ENCODE results near the gene LAMC2. TPM values are rescaled to one million over a fixed set of nuclear protein-coding genes. Genes with fewer than 3 reads are reported as not detected.

The LAMC2 gene
- total RNA-seq, 1 donor from 2014 or later, result not detected

- no peak for ATAC-seq (ENCODE audit: low read depth)
- H3K4me1 Mint-ChIP-seq, result no peaks in the 10 kb centered on the region
- peaks cover 26% of the 10 kb centered on the region for H3K27me3 Mint-ChIP-seq
- POLR2A ChIA-PET, result no interaction called here
- H3K9me3 Mint-ChIP-seq, result no peaks in the 10 kb centered on the region
- no peak overlapping the region for H3K27ac Mint-ChIP-seq
- H3K36me3 Mint-ChIP-seq (ENCODE audit: low read depth), result no peaks in the 10 kb centered on the region
- intact Hi-C loops (cut with micrococcal nuclease), result no loop called here
- TF ChIP-seq, protein P1, sequence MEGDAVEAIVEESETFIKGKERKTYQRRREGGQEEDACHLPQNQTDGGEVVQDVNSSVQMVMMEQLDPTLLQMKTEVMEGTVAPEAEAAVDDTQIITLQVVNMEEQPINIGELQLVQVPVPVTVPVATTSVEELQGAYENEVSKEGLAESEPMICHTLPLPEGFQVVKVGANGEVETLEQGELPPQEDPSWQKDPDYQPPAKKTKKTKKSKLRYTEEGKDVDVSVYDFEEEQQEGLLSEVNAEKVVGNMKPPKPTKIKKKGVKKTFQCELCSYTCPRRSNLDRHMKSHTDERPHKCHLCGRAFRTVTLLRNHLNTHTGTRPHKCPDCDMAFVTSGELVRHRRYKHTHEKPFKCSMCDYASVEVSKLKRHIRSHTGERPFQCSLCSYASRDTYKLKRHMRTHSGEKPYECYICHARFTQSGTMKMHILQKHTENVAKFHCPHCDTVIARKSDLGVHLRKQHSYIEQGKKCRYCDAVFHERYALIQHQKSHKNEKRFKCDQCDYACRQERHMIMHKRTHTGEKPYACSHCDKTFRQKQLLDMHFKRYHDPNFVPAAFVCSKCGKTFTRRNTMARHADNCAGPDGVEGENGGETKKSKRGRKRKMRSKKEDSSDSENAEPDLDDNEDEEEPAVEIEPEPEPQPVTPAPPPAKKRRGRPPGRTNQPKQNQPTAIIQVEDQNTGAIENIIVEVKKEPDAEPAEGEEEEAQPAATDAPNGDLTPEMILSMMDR (IDR thresholded peaks at IDR 0.05), result no peak
- CTCF ChIA-PET, result no interaction called here
- no peak for DNase-seq
- no peak overlapping the region for H3K4me3 Mint-ChIP-seq
Measured at GRCh38 chr1:183195142-183195574, 9.1 kb downstream of the LAMC2 start.

GRCh38 chr1:183197762-183198161 lies 11.7 kb downstream of the LAMC2 start:
- ChIA-PET CTCF (no interaction called here), POLR2A (no interaction called here)
- Mint-ChIP-seq H3K4me1 (no peaks in the 10 kb centered on the region), H3K27me3 (peaks cover 31% of the 10 kb centered on the region), H3K4me3 (no peak overlapping the region), H3K36me3 (ENCODE audit: low read depth) (no peaks in the 10 kb centered on the region), H3K27ac (no peak overlapping the region), H3K9me3 (no peaks in the 10 kb centered on the region)
- TF ChIP-seq, protein P1 (IDR thresholded peaks at IDR 0.05), result no peak
- DNase-seq (no peak), ATAC-seq (ENCODE audit: low read depth) (no peak)
- intact Hi-C loops (cut with micrococcal nuclease), result no loop called here

- no peak overlapping the region for H3K27ac Mint-ChIP-seq
- TF ChIP-seq, protein P1 (IDR thresholded peaks at IDR 0.05), result no peak
- ChIA-PET POLR2A (no interaction called here), CTCF (no interaction called here)
- H3K36me3 Mint-ChIP-seq (ENCODE audit: low read depth), result no peaks in the 10 kb centered on the region
- no peak for DNase-seq
- no peak overlapping the region for H3K4me3 Mint-ChIP-seq
- no peaks in the 10 kb centered on the region for H3K9me3 Mint-ChIP-seq
- H3K4me1 Mint-ChIP-seq, result no peaks in the 10 kb centered on the region
- H3K27me3 Mint-ChIP-seq, result peaks cover 27% of the 10 kb centered on the region
- intact Hi-C loops (cut with micrococcal nuclease), result no loop called here
- no peak for ATAC-seq (ENCODE audit: low read depth)
Measured at GRCh38 chr1:183198463-183198862, 12.4 kb downstream of the LAMC2 start.

DNA sequence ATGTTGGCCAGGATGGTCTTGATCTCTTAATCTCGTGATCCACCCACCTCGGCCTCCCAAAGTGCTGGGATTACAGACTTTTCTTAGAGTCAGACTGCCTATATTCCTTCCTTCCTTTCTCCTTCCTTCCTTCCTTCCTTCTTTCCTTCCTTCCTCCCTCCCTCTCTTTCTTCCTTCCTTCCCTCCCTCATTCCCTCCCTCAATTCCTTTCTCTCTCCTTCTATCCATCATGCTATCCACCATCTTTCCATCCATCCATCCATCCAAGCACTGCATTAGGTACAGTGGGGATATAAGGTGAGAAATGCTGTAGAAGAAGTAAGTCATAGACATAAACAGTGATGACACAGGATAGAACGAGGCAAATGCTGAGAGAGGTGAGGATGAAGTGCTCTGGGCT lies 13.2 kb downstream of the LAMC2 start:
- Mint-ChIP-seq H3K36me3 (ENCODE audit: low read depth) (no peaks in the 10 kb centered on the region), H3K27me3 (peaks cover 23% of the 10 kb centered on the region), H3K4me1 (no peaks in the 10 kb centered on the region), H3K4me3 (no peak overlapping the region), H3K9me3 (no peaks in the 10 kb centered on the region), H3K27ac (no peak overlapping the region)
- DNase-seq, result no peak
- POLR2A ChIA-PET, result no interaction called here
- intact Hi-C loops (cut with micrococcal nuclease), result no loop called here
- ATAC-seq (ENCODE audit: low read depth), result no peak
- CTCF ChIA-PET, result no interaction called here
- TF ChIP-seq, protein P1 (IDR thresholded peaks at IDR 0.05), result no peak

- Mint-ChIP-seq H3K4me1 (no peaks in the 10 kb centered on the region), H3K9me3 (no peaks in the 10 kb centered on the region), H3K36me3 (ENCODE audit: low read depth) (no peaks in the 10 kb centered on the region), H3K27me3 (peaks cover 24% of the 10 kb centered on the region), H3K27ac (no peak overlapping the region), H3K4me3 (no peak overlapping the region)
- CTCF ChIA-PET, result no interaction called here
- no peak for ATAC-seq (ENCODE audit: low read depth)
- POLR2A ChIA-PET, result no interaction called here
- intact Hi-C loops (cut with micrococcal nuclease), result no loop called here
- TF ChIP-seq, protein P1 (IDR thresholded peaks at IDR 0.05), result no peak
- DNase-seq, result no peak
Measured at GRCh38 chr1:183200451-183200850, 14.4 kb downstream of the LAMC2 start.

All from activated B cell treated with CpG ODN at 0.5 μM for 24 hours (primary cell).